Mesenteric fat pad (tissue), 1 donor: Measurements from ENCODE around the gene DCUN1D2. TPM values are rescaled to one million over a fixed set of nuclear protein-coding genes. Genes with fewer than 3 reads are reported as not detected.
"Not testable (repeated sequence)": the region's sequence is repeated elsewhere in the genome, so short reads cannot be mapped to it uniquely, and the experiment has no call there.

ENCODE experiments used
- DNase-seq: peaks from one replicate; pipeline ENCODE4 v3.0.0-alpha.2; 2020; ENCODE audit warnings: low spot score
- total RNA-seq: library from RNA; stranded (reverse); fragmentation: NEBNext Ultra II Directional; extraction: Animal tissue kit (Norgen Biotek cat#: 25700); gene quantifications from one replicate; pipeline ENCODE4 v1.2.1, GENCODE V29; 2021
- donor health status: DM: yes; HTN: yes; CAD: no.

DCUN1D2 gene
- total RNA-seq, 1 donor from 2014 or later: 21.7 TPM

DNA sequence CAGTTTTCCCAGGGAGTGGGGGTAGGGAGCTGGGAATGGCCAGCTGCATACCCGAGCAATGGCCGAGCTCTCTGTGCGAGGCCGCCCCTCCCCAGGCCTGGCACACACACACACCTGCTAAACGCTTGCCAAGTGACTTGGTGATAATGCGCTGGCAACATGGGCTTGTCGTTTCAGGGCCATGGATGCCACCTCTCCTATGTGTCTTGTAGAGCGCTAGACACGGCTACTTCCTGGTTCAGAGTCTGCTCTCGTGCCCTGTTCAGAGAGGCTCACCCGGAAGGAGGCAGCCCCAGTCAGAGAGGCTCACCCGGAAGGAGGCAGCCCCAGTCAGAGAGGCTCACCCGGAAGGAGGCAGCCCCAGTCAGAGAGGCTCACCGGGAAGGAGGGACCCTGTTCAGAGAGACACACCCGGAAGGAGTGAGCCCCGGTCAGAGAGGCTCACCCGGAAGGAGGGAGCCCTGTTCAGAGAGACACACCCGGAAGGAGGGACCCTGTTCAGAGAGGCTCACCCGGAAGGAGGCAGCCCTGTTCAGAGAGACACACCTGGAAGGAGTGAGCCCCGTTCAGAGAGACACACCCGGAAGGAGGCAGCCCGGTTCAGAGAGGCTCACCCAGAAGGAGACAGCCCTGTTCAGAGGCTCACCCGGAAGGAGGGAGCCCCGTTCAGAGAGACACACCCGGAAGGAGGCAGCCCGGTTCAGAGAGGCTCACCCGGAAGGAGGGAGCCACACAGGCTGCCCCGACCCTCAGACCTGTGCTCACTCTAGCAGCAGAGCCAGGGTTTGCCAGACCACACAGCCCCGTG is 41.4 kb downstream of the DCUN1D2 start:
- peak; percentile 85 for DNase-seq

DNA sequence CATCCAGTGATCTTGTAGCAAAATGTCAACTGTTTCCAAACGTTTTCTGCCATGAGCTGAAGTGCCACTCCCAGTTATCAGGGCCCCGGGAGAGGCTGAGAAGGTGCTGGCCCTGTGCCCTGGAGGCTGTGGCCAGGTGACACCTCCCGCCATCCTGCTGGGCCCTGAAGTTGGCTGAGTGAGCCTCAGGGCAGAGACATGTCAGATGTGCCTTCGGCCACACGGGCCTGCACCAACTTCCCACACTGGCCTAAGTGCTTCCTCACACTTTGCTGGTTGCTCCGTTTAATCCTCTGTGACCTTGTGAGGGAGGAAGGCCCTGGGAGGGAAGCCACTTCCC is 42.0 kb downstream of the DCUN1D2 start:
- DNase-seq: peak; percentile 80

DNA sequence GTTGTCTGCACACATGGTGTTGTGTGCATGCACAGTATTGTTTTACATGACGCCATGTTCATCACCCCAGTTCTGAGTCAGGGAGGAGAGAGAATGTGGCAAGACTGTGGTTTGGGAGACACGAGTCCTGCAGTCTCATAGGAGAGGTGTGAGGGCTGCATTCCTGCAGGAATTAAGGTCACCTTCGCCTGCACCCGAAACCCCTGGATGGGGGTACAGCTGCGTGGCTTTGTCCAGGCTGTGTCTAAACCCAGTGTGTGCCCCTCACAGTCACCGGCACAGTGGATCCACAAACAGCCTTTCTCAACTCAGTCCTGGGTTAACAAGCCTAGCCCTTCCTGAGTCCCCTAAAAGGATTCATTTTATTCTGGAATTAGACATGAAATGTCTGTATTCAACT is 42.9 kb downstream of the DCUN1D2 start:
- peak; percentile 74 for DNase-seq

DNA sequence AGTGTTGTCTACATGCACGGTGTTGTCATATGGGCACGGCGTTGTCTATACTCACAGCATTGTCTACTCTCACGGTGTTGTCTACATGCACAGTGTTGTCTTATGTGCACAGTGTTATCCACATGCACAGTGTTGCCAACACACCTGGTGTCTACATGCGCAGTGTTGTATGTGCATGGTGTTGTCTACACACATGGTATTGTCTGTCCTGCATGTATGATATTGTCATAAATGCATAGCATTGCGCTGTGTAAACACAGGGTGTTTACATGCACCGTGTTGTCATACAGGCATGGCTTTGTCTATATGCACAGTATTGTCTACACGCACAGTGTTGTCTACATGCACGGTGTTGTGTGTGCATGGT is 44.0 kb downstream of the DCUN1D2 start:
- peak; percentile 6 for DNase-seq

DNA sequence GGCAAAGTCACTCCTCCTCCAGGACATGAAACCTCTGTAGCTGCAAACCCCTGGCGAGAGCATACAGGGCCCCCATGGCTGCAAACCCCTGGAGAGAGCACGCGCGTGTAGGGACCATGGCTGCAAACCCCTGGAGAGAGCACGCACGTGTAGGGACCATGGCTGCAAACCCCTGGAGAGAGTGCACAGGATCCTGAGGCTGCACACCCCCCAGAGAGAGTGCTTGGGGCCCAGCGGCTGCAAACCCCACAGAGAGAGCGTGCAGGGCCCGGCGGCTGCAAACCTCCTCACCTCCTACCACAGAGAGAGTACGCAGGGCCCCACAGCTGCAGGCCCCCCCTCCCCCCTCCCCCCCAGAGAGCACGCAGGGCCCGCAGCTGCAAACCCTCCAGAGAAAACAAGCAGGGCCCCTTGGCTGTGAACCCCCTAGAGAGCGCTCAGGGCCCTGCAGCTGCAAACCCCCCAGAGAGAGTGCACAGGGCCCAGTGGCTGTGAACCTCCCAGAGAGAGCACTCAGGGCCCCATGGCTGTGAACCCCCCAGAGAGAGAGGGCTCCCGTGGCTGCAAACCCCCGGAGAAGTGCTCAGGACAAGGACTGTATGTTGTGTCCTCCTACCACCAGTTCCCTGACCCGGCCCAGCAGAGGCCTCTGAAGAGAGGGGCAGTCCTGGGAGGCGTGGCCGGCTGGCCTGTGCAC is 44.6 kb downstream of the DCUN1D2 start:
- DNase-seq: peak; percentile 64

DNA sequence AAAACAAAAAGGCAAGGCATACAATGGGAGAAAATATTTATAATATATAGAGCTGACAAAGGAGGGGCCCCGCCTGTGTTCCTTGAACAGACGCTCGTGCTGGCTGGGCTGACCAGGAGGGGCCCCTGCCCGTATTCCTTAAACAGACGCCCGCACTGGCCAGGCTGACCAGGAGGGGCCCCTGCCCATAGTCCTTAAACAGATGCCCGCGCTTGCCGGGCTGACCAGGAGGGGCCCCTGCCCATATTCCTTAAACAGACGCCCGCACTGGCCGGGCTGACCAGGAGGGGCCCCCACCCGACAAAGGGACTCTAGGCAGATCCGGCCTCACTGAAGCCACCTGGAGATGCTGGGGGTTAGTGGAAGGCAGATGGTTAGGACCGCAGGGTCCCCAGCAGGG is 46.5 kb downstream of the DCUN1D2 start:
- DNase-seq: peak; percentile 75

DNA sequence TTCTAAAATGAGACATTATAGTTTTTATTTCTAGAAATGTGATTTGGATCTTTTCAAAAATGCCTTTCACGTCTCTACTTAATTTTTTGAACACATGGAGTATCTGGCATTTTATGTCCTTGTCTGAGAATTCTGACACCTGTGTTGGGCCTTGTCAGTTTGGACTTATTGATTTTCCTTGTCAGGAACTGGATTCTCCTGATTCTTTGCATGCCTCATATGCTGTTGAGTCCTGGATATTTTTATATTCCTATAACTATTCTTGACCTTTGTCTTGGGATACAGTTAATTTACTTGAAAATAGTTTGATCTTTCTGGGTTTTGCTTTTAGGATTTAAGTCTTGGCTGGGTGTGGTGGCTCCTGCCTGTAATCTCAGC is 47.5 kb downstream of the DCUN1D2 start:
- DNase-seq: no peak

DNA sequence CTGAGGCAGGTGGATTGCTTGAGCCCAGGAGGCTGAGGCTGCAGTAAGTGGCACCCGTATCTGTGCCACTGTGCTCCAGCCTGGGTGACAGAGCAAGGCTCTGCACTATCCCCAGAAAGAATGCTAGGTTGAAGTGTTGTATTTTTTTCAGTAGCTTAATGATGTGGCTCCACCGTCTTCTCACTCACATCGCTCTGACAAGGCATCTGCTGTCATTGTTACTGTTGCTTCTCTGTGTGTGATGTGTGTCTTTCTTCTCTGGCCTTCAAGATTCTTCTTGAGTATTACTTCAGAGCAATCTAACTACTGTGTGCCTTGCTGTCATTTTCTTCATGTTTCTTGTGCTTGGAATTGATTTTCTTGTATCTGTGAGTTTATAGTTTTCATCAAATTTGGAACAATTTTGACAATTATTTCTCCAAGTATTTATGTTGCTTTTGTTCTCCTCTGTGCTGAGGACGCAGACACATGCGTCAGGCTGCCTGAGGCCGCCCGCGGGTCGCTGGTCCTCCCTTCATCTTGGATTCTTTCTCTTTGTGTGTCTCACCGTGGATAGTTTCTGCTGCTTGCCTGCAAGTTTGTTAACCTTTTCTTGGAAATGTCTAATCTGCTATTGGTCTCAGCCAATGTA is 48.0 kb downstream of the DCUN1D2 start:
- peak; percentile 28 for DNase-seq

DNA sequence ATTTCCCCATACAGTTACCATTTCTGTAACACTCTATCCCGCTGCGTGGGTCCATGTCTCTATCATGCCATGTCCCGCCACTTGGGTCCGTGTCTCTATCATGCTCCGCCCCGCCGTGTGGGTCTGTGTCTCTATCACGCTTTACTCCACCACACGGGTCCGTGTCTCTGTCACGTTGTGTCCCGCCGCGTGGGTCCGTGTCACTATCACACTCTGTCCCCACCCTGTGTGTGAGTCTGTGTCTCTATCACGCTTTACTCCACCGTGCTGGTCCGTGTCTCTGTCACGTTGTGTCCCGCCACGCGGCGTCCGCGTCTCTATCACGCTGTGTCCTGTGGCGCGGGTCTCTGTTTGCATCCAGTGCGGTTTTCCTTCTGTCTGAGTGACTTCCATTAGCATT is 48.9 kb downstream of the DCUN1D2 start:
- peak; percentile 67 for DNase-seq

DNA sequence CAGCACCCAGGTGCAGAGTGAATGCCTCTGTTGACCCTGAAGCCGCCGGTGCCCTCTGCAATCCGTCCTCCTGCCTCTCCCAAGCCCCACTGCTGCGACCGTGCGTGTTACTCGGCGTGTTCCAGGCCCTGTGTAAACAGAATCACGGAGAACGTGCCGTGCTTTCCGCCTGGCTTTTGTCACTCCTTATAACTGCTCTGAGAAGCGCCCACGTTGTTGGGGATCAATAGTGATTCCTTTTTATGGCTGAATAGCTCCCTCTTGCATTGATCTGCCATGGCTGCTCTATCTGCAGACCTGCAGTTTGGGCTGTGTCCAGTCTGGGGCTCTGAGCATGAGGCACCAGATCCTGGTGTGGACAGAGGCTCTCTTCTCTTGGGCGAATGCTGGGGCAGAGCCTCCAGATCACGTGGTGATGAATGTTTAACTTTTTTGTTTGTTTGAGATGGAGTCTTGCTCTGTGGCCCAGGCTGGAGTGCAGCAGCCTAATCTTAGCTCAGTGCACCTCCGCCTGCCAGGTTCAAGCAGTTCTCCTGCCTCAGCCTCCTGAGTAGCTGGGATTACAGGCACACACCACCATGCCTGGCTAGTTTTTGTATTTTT is 53.0 kb downstream of the DCUN1D2 start:
- no peak for DNase-seq

DNA sequence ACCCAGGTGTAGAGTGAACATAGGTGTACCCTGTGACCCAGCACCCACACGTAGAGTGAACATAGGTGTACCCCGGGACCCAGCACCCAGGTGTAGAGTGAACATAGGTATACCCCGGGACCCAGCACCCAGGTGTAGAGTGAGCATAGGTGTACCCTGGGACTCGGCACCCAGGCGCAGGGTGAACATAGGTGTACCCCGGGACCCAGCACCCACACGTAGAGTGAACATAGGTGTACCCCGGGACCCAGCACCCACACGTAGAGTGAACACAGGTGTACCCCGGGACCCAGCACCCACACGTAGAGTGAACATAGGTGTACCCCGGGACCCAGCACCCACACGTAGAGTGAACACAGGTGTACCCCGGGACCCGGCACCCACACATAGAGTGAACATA is 53.6 kb downstream of the DCUN1D2 start:
- not testable (repeated sequence) for DNase-seq

DNA sequence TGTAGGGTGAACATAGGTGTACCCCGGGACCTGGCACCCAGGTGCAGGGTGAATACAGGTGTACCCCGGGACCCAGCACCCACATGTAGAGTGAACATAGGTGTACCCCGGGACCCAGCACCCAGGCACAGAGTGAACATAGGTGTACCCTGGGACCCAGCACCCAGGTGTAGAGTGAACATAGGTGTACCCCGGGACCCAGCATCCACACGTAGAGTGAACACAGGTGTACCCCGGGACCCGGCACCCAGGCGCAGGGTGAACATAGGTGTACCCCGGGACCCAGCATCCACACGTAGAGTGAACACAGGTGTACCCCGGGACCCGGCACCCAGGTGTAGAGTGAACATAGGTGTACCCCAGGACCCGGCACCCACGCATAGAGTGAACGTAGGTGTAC is 54.6 kb downstream of the DCUN1D2 start:
- not testable (repeated sequence) for DNase-seq

DNA sequence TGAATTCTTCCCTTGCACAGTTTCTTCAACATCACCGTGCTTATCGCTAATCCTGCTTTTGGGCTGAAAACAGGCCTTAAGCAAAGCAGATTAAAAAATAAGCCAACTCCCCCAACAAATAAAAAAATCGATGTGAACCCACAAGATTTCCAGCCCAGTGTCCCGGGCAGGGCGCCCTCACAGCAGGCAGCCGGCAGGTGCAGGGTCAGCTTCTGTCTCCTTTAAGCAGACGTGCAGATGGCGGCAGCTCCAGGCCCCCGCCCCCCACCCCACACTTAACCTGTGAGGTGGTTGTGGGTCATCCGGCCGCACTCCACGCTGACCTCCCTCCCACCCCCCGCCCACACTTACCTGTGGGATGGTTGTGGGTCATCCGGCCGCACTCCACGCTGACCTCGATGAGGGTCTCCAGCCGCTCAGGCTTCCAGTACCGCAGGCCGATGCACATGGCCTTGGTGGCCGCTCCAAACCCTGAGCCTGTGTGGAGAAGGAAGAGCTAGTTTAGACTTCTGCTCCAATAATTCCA is 57.1 kb downstream of the DCUN1D2 start:
- DNase-seq: no peak

DNA sequence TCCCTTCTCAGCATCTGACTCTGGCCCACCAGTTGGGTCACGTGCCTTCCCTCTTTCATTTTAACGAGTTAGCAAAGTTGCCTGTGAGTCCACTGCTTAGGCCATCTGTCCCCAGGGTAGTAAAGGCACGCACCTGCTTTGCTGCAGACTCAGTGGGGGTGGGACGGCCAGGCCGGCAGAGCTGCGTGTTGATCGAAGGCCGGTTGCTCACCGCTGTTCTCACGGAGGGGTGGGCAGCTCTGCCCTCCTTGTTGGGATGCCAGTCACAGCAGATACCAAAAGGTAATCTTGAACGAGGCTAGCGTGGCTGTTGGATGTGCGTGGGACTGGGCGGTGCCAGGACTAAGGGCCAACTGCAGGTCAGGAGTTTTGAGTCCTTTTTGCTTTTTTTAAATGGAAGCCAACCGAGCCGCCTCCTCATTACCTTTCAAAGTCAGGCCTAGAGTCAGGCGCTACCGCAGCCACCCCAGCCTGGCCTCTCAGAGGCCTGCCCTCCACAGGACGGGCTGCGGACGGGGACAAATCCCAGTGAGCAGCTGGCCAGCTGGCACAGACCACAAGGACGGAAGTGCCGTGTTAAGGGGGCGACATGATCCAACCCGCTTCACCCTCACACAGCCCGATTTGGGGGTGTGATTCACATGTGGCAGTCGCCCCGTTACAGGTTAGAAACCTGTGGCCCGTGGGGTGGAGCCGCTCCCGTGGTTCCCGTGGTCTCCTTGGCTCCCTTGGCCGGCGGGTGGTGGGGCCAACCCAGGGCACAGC is 57.8 kb downstream of the DCUN1D2 start:
- no peak for DNase-seq

DNA sequence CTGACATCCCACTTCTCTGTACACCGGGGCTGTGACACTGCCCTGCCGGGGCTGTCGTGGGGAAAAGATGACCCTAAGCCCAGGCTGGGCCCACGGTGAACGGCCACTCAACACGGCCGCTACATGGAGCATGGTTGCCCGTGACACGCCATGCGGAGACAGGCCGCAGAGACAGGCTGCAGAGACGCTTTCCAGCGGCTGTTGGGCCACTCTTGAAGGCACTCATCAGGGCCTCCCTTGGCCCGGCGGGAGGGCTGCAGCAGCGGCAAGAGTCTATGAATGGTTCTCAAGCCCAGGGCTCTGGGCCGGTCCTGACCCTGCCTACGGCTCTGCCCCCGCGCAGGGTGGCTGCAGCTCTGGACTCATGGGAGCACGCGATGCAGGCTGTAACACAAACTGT is 59.3 kb downstream of the DCUN1D2 start:
- DNase-seq: no peak

DNA sequence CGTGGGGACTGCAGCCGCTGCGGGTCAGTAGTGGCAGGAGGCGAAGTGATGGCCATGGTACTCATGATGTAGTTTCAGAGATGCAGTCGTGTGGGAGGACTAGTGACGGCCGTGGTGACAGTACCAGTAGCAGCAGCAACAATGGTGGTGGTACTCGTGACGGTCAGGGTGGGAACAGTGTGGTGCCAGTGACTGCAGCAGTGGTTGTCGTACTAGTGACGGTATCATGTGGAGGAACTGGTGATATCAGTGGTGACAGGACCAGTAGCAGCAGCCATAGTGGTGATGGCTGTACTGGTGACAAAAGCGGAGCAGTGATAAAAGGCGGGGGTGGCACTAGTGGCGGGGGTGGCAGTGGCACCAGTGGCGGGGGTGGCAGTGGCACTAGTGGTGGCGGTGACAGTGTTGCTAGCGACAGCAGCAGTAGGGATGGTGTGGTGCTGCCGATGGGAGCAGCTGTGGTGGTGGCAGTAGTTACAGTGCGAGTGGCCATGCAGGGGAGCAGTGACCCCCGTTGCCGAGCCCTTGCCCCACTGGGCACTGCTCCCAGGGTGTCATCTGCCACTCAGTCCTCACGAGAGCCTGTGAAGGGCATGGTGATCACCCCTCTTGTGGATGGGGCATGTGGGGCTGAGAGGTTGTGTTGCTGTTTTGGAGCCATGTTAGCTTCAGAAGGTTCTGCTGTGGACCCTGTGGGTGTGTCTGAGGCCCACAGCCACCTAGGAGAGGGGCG is 60.0 kb downstream of the DCUN1D2 start:
- DNase-seq: no peak

DNA sequence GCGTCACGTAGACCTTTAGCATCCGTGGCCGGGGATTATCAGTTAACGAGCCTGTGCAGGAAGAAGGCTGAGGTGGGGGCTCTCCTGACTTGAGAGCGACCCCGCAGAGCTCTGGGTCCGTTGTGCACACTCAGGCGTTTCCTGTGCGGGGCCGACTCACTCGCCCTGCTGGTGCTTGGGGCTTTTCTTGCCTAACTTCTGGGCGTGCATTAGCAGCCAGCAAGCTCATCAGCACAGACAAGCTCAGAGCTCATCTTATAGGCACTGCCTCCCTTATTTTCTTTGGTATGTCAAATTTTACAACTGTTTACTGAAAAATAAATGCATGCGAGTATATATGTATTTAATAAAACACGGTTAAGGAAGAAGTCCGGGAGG is 60.9 kb downstream of the DCUN1D2 start:
- DNase-seq: no peak

DNA sequence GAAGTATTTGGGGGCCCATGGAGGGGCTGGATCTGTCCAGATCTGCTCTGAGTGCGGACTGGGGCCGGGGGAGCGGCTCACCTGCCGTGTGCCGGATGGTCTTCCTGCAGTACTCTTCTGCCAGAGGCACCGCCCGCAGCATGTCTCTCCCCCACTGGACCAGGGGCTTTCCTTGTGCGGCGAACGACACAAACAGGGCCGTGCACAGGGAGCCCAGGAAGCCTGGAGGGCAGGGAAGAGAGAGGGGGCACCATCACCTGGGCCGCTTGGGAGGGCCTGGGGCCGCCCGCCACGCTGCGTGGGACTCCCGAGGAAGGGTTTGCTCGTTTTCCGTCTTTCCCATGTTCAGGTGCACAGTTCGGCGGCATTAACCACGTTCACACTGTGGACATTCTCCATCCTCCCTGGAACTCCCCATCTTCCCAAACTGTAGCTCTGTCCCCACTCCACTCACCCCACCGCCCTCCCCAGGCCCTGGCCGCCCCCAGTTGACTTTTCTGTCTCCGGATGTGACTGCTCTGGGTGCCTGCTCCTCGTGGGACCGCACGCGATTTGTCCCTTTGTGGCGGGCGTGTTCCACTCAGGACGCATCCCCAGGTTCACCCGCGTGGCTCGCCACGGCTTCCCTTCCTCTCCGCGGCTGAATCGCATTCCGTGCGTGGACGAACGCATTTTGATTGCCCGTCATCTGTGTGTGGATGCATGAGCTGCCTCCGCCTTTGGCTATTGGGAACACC is 61.5 kb downstream of the DCUN1D2 start:
- no peak for DNase-seq

DNA sequence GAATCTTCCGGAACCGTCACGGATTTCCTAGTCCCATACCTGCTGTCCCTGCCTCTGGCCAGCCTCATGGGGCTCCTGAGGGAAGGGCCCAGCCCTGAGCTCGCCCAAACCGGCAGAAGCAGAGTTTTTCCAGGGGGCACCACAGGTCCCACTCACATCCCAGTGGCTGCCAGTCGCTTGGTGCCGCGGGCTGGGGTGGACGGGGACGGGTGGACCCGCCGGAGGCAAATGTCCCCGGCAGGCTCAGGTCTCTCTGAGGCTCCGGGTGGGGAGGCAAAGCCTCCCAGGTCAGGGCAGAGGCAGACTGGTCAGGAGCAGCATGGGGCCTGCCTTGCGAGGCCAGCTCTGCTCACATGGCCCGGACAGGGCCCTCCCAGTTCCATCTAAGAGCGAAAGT is 62.0 kb downstream of the DCUN1D2 start:
- DNase-seq: no peak
